Measurements from ENCODE around the gene EFNA5.

The EFNA5 gene

DNA sequence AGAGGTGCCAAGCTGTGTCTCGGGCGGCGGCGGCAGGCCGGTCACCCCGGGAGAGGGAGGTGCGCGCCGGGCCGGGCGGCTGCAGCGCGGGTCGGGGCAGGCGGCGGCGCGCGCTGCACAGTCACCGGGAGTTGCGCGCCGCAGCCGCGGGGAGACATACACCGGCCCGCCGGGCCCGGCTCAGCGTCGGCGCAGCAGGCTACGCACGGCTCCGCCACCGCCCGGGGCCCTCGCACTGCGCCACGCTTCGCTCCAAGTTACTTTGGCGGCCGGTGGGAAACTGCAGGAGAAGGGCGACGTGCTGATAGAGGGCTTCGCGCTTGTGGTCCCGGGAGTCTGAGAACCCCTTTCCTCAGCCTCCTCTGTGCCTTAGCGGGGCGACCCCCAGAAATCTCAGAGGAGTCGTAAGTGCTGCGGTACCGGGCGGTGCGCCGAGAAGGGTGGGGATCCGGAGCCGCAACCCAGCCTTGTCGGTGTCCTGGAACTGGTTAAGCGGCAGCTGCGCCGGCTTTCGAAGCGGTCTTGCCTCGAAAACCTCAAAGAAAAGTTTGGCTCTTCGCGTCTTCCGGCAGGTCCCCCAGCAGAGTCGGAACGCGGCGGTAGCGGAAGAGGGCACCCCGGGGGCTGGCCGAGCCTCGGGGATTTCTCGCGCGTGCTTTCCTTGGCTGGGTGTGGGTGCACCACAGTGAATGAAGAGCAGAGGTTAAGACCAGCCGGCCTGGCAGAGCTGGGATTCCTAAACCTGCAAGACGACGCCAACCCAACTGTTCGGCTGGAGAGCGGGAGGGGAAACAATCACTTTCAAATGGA lies at the start of gene EFNA5:
Gene EFNA5 (minus strand): TSS at position 6 of the 810 bp plus-strand sequence.
- DNase-seq, result peak; percentile 19

DNA sequence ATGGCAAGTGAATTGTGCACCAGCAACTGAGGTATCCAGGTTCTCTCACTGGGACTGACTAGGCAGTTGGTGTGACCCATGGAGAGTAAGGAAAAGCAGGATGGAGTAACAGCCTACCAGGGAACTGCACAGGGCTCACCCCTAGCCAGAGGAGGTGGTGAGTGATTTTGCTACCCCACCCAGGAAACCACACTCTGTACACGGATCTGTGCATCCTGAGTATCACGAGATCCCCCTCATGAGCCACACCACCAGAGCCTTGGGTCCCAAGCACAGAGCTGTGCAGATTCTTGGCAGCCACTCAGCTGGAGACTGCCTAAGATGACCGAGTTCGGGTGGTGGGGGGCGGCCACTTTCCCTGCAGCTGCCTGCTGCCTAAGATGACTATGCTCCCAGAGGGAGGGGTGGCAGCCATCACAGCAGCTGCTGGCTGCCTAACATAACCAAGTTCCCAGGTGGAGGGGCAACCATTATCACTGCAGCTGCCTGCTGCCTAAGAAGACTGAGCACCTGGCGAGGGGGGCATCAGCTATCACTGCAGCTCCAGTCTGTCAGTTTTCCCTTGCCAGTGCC lies 48.4 kb upstream of the EFNA5 start:
- no peak for DNase-seq

DNA sequence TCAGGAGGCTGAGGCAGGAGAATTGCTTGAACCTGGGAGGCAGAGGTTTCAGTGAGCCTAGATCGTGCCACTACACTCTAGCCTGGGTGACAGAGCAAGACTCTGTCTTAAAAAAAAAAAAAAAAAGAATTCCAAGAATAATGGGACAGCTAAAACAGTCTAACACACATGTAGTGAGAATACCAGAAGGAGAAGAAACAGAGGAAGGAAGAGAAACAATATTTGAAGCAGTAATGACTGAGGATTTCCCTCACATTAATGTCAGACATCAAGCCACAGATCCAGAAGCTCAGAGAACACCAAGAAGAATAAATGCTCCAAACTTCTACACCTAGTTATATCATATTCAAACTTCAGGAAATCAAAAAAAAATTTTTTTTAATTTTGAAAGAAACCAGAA lies 47.1 kb upstream of the EFNA5 start:
- DNase-seq, result no peak

DNA sequence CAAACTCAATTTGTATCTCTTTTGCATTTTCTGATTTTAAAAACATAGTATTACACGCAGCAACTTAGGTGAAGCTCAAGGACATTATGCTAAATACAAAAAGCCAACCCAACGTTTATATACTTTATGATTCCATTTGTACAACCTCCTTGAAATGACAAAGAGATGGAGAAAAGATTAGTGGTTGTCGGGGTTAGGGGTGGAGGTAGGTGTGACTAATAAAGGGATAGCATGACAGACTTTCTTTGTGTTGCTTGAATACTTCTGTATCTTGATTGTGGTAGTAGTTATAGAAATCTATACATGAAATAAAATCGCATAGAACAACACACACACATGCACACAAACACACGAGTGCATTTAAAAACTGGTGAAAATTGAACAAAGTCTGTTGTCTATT lies 42.5 kb upstream of the EFNA5 start:
- DNase-seq, result no peak

DNA sequence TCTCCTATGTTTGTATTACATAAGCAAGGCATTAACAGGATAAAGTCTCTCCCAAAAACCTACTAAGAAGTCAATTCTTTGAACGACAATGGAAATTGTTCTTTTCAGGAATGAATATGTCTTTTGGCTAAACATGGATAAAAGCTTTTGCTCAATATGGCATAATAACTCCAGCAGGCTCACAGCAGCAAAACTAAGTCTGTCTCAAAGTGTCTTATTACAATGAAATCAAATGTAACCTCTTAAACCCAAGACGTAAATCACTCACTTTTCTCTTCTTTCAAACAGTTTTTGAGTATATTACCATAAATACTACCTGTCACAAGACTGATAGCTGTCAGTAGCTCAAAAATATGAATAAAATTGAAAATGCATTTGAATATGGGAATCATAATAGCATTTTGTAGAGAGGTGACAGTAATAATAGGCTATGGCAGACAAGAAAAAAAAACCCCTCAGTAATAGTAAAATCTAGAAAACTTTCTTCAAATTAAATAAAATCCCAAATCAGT lies 41.7 kb upstream of the EFNA5 start:
- DNase-seq, result no peak

DNA sequence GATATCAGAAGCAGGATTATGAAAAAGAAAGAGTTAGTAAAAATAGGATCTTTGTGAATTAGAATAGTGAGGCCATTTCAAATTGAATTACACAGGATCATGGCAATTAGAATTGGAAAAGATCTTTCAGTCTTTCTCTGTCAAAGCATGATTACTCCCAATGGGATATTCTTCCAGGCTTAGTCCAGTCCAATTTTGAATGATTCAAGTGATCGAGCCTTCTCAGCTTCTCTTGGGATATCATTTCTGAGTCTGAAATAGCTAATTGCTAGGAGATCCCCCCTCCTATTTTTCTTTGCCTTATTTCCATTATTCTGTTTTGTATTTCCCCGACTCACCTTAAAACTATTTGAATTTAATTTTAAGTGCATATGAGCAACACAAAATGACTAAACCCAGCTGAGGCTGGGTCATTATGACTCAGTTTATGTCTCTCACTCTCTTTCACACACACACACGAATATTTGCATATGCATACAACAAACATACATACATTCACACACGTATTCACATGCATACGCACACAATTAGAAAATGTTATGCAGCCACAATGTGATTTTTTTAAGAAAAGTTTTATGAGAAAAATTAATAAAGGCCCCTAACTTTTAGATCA lies 34.8 kb upstream of the EFNA5 start:
- no peak for DNase-seq

DNA sequence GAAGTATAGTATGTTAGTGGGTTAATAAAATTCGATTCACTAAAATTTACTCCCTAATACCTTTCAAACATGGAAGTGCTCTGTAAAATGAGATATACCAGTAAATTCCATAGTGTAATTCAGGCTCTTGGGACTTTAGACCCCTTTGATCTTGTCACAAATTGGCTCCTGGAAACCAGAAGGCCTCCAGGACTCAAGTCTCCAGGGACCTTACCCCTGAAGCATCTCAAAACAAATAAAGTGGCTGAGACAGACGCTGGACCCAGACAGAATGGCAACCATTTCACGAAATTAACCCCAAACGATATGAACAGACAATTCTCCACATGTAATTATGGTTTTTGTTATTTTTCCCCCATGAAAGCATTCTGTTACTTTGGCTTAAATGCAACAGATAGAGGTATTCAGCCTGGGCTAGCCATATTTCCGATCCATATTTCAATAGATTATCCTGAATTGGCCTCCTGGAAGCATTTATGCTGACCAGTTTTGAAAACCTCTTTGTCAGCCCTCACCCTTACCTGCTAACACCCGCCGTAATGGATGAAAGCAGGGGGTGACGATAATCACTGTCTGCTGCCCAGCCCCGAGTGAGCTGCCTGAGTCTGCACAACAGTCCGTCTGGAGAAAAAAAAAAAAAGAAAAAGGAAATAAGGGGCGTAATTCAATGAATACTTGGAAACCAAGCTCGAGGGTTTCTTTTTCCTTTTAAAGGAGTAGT lies 34.1 kb upstream of the EFNA5 start:
- DNase-seq, result no peak

DNA sequence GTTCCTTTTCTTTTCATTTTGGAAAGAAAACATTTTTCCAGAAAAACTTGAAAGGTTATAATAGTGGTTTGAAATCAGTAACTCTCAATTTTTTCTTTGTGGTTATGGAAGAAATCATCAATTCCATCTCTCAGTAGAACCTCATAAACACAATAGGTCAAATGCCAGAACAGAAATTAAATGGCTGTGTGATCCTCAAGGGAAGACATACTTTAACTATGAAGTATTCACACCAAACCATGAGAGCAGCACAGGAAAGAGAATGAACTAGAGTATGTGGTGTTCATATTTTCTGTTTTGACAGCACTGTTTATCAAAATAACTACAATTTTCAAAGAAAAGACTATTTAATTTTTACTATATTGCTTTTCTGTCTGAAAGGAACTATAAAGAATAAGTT lies 29.7 kb upstream of the EFNA5 start:
- DNase-seq, result no peak

DNA sequence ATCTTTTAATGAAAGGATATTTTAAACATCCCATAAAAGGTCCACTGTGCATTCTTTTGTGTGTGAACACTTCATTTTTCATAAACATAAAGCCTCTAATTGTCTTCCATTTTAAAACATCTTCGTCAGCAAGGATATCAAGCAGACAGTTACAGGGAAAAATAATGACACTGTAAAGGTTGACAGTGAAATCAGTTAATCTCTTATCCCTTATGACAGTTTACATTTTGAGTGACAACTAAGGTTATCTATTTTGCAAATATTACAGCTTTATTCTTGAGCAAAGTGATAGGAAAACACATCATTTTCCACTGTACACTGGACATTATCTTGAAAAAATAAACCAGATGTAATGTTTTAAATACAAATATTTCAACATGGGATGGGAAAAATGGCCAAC lies 28.7 kb upstream of the EFNA5 start:
- DNase-seq, result no peak

DNA sequence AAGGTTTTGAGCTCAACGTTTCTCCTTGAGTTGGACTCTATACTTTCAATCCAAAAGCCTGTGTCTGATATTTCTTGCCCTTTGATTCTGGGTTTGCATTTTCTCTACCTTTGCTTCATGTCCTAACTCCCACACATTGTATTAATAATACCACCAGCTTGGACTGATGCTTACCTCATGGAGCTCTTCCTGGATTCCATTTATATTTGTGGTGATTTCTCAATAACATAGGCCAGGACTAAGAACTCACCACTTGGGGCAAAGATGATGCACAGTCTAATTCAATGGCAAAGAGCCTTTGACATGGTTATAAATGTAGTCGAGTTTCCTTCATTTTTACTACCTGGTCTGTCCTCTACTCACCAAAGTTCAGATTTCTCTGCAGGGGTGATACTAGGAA lies 27.5 kb upstream of the EFNA5 start:
- DNase-seq, result no peak

DNA sequence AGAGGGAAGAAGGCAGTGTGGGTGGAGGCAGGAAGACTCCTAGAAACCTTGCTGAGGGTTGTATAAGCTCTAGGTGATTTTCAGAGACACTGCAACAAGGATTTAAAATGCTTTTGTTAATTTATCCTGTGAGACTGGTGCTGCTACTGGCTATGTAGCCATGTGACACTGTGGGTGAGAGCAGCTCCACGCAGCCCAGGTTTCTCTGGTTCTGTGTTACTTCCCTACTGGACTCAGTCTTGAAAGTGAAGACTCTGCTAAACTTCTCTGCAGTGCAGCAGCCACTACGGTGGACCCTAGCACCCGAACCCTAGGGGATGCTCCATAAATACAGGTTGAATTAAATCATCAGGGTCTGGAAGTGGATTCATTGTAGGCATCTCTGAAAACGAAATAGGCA lies 25.8 kb upstream of the EFNA5 start:
- no peak for DNase-seq

DNA sequence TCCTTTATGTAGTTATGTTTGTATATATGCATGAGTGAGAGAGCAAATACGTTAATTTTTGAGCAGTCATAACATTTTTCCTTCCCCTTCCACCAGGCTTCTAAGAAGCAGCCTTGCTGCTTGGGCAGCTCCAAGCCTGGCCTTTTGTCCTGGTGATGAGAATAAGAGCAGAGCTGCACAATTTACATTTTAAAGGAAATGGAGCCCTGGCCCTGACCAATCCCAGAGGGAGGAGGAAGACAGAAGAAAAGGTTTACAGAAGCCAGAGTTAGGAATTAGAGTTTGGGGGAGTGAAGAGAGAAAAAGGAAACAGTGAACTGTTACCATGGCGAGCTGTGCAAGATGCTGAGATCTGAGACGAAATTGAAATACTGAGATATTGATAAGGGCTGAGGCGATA lies 25.3 kb upstream of the EFNA5 start:
- DNase-seq, result no peak

DNA sequence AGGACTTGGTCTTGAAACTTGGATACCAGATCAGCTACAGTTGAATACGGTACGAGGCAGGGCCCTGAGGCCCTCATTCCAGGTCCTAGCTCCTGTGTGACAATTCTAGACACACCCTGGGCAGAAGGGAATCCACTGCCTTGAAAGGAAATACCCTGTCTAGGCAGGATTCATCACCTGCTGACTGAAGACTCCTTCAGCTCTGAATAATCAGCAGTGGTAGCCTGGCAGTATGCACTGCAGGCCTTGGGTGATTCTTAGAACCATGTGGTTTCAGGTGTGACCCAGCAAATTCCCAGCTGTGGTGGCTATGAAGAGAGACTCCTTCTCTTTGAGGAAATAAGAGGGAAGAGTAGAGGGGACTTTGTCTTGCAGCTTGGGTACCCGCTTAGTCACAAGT lies 17.2 kb upstream of the EFNA5 start:
- DNase-seq, result no peak

DNA sequence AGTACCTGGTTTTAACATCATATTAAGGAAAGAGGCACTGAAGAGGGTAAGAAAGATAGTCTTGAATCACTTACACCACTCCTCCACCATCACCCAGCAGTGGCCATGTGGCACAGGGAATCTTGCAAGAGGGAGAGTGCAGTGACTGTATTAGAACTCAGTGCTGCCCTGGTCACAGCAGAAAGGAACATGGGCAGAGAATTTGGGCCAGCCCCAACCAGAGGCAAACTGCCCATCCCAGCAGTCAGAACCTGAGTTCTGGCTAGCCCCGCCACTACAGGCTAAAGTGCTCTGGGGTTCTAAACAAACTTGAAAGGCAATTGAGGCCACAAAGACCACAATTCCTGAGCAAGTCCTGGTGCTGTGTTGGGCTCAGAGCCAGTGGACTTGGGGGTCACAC lies 16.7 kb upstream of the EFNA5 start:
- no peak for DNase-seq

DNA sequence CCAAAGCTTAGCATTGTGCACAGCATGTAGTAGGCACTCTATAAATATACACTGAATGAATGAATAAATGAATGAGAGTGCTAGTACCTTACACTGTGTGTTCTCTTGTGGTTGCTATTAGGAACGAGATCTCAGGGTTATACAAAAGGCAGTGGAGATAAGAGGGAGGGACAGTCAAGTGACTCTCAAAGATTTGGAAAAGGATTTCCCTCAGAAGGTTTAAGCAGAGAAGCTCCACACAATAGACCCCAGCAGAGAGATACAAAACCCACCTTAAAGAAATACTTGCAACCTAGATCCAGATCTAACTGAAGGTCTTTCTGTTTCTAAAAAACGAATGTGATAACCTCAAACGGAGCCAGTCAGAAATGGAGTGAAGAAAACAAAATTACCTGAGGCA lies 11.8 kb upstream of the EFNA5 start:
- no peak for DNase-seq

DNA sequence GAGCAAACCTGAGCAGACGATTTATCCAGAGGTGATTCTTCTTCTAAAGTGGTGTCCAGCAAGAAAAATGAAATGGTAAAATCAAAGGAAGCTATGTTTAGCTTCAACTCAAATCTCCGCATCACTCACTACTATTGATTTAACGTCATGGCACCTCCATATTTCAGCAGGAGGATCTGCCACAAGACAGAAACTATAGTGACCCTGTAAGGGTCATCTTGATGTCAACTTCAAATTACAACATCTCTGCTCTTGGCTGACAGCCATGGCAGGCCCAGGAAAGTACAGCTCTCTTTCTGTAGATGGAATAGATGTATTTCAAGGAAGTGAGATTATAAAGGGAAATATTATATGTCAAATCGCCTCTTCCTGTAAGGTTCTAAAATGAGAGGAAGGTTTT lies 10.1 kb upstream of the EFNA5 start:
- DNase-seq, result no peak

DNA sequence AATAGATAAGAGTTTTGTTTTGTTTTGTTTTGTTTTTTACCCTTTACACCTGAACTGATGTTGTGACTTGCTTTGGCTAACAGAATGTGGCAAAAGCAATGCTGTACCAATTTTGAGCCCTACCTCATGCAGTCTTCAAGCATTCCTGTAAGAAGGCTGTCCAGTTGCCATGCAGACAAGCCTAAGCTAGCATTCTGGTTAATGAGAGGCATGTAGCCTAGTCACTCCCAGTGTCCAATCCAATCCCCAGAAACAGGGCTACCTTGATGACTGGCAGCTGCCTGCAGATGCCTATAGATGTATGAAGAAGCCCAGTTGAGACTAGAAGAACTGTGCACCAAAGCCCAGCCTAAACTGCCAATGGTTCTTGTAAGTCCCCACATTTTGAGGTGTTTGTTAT lies 9.4 kb upstream of the EFNA5 start:
- no peak for DNase-seq

DNA sequence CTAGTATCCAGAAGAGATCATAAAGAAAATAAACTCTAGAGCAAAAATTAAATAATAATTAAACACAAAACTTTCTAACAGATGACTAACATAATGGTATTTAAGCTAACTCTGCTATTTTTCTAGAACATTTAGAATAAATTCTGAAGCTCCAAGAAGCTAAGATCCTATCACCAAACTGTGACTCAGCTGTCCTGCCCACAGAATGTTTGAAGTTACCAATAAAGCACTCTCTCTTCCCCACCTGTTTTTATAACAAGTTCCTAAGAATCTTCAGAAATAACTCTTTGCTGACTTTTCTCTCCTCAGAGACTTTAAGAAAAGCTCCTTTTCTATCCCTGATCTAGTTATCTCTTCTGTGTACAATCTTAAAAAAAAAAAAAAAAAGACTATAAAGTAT lies 6.0 kb upstream of the EFNA5 start:
- DNase-seq, result no peak

DNA sequence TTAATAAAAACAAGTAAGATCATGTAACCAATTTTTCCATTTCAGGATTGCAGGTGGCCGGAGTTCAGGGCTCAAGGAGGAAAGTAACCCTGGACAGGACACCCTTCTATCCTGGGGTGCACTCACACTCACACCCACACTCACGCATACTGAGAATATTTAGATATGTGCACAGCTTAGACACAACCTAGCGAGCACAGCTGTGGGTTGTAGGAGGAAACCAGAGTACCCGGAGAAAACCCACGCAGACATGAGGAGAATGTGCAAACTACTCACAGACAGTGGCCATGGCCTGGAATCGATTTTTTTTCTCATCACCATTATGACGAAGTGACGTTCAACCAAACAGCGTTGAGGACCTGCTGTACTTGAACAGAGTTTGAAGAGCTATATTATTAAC lies 4.5 kb upstream of the EFNA5 start:
- DNase-seq, result no peak

DNA sequence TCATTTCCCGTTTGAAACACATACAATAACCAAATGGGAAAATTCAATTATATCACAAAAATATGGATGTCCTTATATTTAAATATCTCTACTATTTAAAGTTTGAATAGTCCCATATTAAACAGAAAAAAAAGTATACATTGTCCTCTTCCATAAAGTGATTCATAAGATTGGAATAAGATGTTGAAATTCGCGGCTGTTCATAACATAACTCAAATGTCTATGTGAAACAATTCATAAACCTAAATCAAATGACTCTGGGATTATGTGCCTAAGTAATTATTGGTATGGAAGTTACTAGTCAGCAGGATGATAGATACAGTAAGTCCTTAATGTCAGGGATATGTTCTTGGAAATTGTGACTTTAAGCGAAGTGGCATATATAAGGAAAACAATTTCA lies 3.9 kb upstream of the EFNA5 start:
- DNase-seq, result no peak

DNA sequence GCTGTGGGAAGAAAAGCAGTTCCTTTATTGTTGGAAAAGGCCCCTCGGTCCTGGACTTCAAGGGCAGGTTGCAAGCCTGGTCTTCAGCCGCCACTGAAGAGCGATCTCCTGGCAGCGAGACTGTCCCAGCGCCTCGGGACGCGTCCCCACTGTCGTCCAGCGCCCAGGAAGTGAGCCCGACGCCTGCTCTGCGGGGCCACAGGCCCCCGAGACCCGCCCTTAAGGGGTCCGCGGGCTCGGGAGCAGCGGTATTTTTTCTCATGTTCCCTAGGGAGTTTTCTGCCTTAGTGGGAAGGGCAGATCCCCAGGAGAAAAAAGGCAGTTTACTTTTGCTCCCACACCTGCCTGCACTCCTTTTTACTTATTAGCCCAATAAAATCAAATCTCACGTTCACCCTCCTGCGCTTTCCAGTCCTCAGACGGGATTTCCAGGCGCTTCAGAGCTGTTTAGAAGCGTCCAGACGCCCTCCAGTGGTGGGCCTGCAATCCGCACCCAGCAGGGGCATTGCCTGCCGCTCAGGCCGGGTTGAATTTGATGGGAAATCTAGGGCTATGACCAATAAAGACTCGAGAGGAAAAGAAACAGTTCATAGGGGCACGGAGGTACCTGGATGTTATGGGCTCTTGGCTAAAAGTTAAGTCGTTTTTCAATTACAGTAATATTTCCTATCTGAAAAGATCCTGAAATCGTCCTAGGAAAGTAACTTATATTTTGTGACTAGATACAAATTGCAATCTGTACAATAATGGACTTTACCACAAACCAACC lies 2.8 kb upstream of the EFNA5 start:
- DNase-seq, result peak; percentile 66

DNA sequence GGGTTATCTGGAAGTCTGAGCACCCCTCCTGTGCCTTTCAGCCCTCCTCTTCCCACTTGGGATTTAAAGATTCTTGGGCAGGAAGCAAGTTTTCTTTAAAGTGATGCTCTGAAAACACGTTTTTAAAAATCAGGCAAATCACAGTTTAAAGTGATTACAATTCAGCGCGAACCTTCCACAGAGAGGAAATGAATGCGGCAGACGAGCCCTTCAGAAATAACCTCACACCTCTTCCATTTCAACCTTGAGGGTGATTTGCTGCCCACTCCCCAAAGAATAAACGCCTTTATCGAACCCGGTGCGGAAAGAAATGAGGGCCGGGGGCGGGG lies 2.3 kb upstream of the EFNA5 start:
- no peak for DNase-seq
